HEK293 (cell line): ENCODE measurements around the gene PAMR1.

ENCODE experiments used
- CTCF ChIP-seq: fragments of 450-650 bp; formaldehyde crosslinking; IDR thresholded peaks from 2 replicates; pipeline ENCODE4 v1.5.1; 2016; ENCODE audit warnings: missing biosample characterization, missing genetic modification characterization
- ZNF692 ChIP-seq: fragments of 450-650 bp; formaldehyde crosslinking; IDR thresholded peaks from 2 replicates; pipeline ENCODE4 v1.5.1; 2016; ENCODE audit warnings: missing biosample characterization, missing genetic modification characterization

- no peak for TF ChIP-seq CTCF (tag by site-specific recombination)
- TF ChIP-seq ZNF692 (tag by site-specific recombination), result no peak
These were observed 25.1 kb upstream of the PAMR1 start for GRCh38 chr11:35550374-35551036.
